ENCODE measurements around the gene PTPRE. TPM values are rescaled to one million over a fixed set of nuclear protein-coding genes. Genes with fewer than 3 reads are reported as not detected.

PTPRE gene
- total and polyA plus RNA-seq, 4 donors = 1.5 to 12.5 (median 3.7) TPM

DNA sequence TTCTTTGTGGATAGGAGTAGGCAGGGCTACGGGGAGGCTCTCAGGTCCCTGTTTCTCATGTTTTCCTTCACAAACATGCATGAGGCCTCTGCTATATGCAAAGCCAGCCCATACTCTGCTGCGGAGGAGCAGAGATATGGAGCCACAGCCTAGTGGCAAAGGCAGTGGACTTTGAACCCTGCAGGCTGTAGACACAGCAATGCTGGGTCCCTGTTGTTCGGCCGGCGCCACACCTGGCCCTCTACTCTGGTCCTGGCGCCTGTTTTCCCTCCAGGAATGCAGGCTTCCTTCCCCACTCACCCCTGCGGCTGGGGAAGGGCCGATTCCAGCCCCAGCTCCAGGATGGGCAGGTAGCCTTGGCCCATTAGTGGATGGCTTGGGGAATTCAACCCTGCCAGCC, 25.6 kb upstream of the PTPRE start:
- Histone ChIP-seq H3K9ac (ENCODE audit: low read depth in 1 of 2, low read length in 2 of 2) (no peak overlapping the region), H3K4me3 (ENCODE audit: low read depth in 1 of 3, low read length in 3 of 3) (no peak overlapping the region), H3K9me3 (ENCODE audit: control insufficient read depth in 4 of 4, low read length in 3 of 4) (no peaks in the 10 kb centered on the region), H3K4me1 (ENCODE audit: control insufficient read depth in 4 of 4, insufficient read depth in 4 of 4, low read length in 3 of 4) (peaks cover 2 to 20% (median 7%) of the 10 kb centered on the region in 4 donors), H3K27ac (ENCODE audit: low read depth in 1 of 2, low read length in 2 of 2) (no peak overlapping the region), H3K36me3 (ENCODE audit: control insufficient read depth in 4 of 4, insufficient read depth in 3 of 4, low read depth in 1 of 4, low read length in 3 of 4) (peaks cover 0 to 19% (median 5%) of the 10 kb centered on the region in 4 donors), H3K27me3 (ENCODE audit: control insufficient read depth in 4 of 4, insufficient read depth in 4 of 4, low read length in 3 of 4) (no peaks in the 10 kb centered on the region)
- 76% methylated on average over 8 of the region's 8 CpGs for WGBS
- no peak for DNase-seq (ENCODE audit: low spot score)
- no peak for TF ChIP-seq HNF4G (IDR thresholded peaks at IDR 0.05)
- TF ChIP-seq NR2F2 (IDR thresholded peaks at IDR 0.05) = no peak
- TF ChIP-seq GABPA (IDR thresholded peaks at IDR 0.05 in 1 of 2, conservative IDR thresholded peaks at IDR 0.05 in 1 of 2) = no peak
- TF ChIP-seq FOXA2 (IDR thresholded peaks at IDR 0.05) = no peak
- no peak for TF ChIP-seq RXRA (IDR thresholded peaks at IDR 0.05)
- TF ChIP-seq HNF4A (conservative IDR thresholded peaks at IDR 0.05) = peak; percentile 56 to 70

GRCh38 chr10:127882391-127882790, 24.5 kb upstream of the PTPRE start:
- H3K9ac ChIP-seq (ENCODE audit: low read depth in 1 of 2, low read length in 2 of 2) = no peak overlapping the region
- no peaks in the 10 kb centered on the region for H3K9me3 ChIP-seq (ENCODE audit: control insufficient read depth in 4 of 4, low read length in 3 of 4)
- 92% methylated on average over 8 of the region's 8 CpGs for WGBS
- no peaks in the 10 kb centered on the region for H3K27me3 ChIP-seq (ENCODE audit: control insufficient read depth in 4 of 4, insufficient read depth in 4 of 4, low read length in 3 of 4)
- peaks cover 4 to 30% (median 15%) of the 10 kb centered on the region in 4 donors for H3K4me1 ChIP-seq (ENCODE audit: control insufficient read depth in 4 of 4, insufficient read depth in 4 of 4, low read length in 3 of 4)
- DNase-seq (ENCODE audit: low spot score) = no peak
- H3K36me3 ChIP-seq (ENCODE audit: control insufficient read depth in 4 of 4, insufficient read depth in 3 of 4, low read depth in 1 of 4, low read length in 3 of 4) = peaks cover 0 to 19% (median 5%) of the 10 kb centered on the region in 4 donors
- no peak overlapping the region for H3K4me3 ChIP-seq (ENCODE audit: low read depth in 1 of 3, low read length in 3 of 3)
- H3K27ac ChIP-seq (ENCODE audit: low read depth in 1 of 2, low read length in 2 of 2) = no peak overlapping the region
- TF ChIP-seq TAF1 (conservative IDR thresholded peaks at IDR 0.05) (no peak), GABPA (IDR thresholded peaks at IDR 0.05 in 1 of 2, conservative IDR thresholded peaks at IDR 0.05 in 1 of 2) (no peak), EGR1 (IDR thresholded peaks at IDR 0.05; ENCODE audit: low read depth in 2 of 2) (no peak), FOXA2 (IDR thresholded peaks at IDR 0.05) (no peak), JUND (IDR thresholded peaks at IDR 0.05) (no peak), HNF4A (conservative IDR thresholded peaks at IDR 0.05) (no peak), ZBTB33 (IDR thresholded peaks at IDR 0.05) (no peak), HNF4G (IDR thresholded peaks at IDR 0.05) (no peak), ATF3 (IDR thresholded peaks at IDR 0.05) (no peak), RAD21 (IDR thresholded peaks at IDR 0.05) (no peak), CTCF (IDR thresholded peaks at IDR 0.05; ENCODE audit: low read depth, low read length, missing input control) (no peak), SP1 (IDR thresholded peaks at IDR 0.05) (no peak)

DNA sequence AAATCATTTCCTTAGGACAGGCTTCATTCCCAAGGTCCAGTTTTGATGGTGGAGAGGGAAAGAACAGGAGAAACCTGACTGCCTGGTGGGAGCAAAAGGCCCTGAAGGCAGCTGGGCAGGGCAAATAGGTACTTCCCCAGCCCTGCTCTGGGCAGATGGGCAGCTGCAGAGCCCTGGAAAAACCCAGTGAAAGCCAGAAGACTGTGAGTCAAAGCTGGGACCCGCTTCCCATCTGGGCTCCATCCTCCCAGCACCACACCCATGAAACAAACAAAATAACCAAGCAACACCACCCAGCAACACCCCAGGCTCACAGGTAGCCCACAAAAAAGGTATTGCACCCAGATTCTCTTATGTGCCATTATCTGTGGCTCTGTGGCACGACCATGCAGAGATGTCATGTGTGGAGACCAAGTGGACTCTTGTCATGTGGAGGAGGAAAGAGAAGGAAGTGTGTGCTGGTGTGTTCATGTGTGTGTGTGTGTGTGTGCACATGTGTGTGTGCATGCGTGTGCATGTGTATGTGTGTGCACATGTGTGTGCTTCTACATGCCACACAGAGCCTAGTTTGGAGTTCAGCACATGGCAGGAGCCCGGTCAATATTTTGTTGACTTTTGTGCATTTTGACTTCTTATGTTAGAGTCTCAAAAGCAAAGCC, 24.0 kb upstream of the PTPRE start:
- no peak for DNase-seq (ENCODE audit: low spot score)
- peaks cover 4 to 33% (median 15%) of the 10 kb centered on the region in 4 donors for H3K4me1 ChIP-seq (ENCODE audit: control insufficient read depth in 4 of 4, insufficient read depth in 4 of 4, low read length in 3 of 4)
- H3K36me3 ChIP-seq (ENCODE audit: control insufficient read depth in 4 of 4, insufficient read depth in 3 of 4, low read depth in 1 of 4, low read length in 3 of 4) = peaks cover 0 to 15% (median 4%) of the 10 kb centered on the region in 4 donors

More for the DNA sequence above, 24.0 kb upstream of the PTPRE start:
- H3K27me3 ChIP-seq (ENCODE audit: control insufficient read depth in 4 of 4, insufficient read depth in 4 of 4, low read length in 3 of 4) = no peaks in the 10 kb centered on the region
- no peaks in the 10 kb centered on the region for H3K9me3 ChIP-seq (ENCODE audit: control insufficient read depth in 4 of 4, low read length in 3 of 4)
- no peak for TF ChIP-seq RXRA (IDR thresholded peaks at IDR 0.05)
- no peak overlapping the region for H3K27ac ChIP-seq (ENCODE audit: low read depth in 1 of 2, low read length in 2 of 2)
- H3K9ac ChIP-seq (ENCODE audit: low read depth in 1 of 2, low read length in 2 of 2) = no peak overlapping the region
- WGBS = 88% methylated on average over 4 of the region's 4 CpGs
- H3K4me3 ChIP-seq (ENCODE audit: low read depth in 1 of 3, low read length in 3 of 3) = no peak overlapping the region

Data from liver (tissue), 9 donors.